Ecto neural progenitor cell (in vitro differentiated cells): Measurements from ENCODE around the gene SEMA3C.

ENCODE experiments used
- DNase-seq: peaks from one replicate; pipeline ENCODE4 v3.0.0-alpha.2; 2018; ENCODE audit warnings: low spot score

SEMA3C gene

GRCh38 chr7:80885757-80886156, 33.1 kb downstream of the SEMA3C start:
- DNase-seq, result no peak

- no peak for DNase-seq
Observed at GRCh38 chr7:80884511-80885195, 34.2 kb downstream of the SEMA3C start.

DNA sequence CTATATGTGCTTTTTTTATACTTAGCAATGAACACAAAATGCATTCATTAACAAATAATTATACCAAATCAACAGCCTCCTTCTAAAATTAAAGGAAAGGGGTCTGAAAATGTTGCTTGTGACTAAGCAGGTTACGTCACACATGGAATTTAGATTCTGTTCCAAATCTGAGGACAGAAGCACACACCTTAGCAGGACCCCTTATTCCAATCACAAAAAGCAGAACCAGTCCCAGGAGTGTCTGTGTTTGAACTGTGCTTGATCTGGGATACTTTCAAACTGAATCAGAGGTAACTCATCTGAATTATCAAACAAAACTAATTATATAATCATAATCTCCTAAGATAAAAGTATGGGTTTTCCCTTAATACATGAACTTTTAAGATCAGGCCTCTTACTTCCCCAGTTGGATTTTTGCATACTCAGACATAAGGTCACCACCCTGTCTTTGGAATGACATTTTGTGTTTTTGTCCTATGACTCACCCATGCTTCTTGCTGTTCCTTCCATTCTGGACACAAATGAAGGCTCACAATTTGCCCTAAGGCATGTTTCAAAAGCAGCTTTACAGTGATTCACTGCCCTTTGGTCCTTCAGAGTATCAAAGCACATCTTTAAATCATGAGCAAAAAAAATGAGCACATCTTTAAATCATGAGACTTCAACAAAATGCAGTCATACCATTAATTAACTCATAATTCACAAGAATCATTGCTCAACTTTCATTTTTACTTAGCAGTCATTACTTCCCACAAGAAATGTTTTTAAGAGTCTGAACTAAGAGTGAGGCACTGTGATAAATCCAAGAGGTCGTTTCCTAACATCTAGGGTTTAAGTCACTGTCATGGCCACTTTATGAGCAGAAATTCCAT, 35.5 kb downstream of the SEMA3C start:
- no peak for DNase-seq

GRCh38 chr7:80882213-80882801, 36.5 kb downstream of the SEMA3C start:
- no peak for DNase-seq

- no peak for DNase-seq
Observed at GRCh38 chr7:80881351-80881900, 37.4 kb downstream of the SEMA3C start.

- DNase-seq, result no peak
Observed at GRCh38 chr7:80879849-80880248, 39.0 kb downstream of the SEMA3C start.

DNA sequence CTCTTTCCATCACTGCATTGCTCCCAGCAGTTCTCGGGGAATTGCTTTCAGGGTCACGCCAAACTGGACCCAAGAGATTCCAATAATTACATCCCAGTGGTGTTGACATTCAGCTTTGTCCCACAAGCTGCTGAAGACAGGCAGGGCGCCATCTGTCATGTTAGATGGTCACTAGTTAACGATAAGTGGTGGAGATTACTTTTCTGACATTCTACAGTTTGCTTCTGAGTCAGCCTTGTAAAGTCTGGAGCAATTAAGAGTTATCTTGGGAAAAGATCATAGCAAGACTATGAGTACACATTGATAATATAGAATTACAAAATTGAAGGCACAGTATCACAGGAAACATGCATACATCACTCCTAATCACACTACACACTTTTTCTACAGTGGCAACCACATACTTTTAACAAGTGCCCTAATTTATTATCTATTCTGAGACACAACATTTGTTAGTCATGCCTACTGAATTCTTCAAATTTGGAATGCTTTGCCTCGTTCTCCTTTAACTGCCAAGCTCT, 41.9 kb downstream of the SEMA3C start:
- DNase-seq, result no peak

- no peak for DNase-seq
Observed at GRCh38 chr7:80875537-80876120, 43.2 kb downstream of the SEMA3C start.

DNA sequence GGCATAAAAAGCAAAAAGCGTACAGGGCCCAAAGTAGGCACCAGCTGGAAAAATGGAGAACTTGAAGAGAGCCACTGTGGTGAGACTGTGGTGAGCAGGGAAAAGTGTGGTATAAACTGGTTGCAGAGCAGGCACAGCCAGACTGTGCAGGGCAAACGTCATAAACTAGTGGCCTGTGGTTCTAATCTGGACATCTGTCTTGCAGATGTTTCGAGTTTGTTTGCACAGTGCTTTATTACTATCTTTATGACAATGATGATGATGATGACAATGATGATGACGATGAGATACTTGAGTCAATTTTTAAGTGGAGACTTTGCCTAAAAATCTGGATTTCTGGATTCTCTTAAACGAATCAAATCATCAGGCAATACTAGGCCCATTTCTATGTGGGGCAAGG, 45.7 kb downstream of the SEMA3C start:
- no peak for DNase-seq

- DNase-seq, result no peak
Observed at GRCh38 chr7:80871228-80871627, 47.6 kb downstream of the SEMA3C start.

- DNase-seq, result no peak
Observed at GRCh38 chr7:80870813-80871212, 48.0 kb downstream of the SEMA3C start.

DNA sequence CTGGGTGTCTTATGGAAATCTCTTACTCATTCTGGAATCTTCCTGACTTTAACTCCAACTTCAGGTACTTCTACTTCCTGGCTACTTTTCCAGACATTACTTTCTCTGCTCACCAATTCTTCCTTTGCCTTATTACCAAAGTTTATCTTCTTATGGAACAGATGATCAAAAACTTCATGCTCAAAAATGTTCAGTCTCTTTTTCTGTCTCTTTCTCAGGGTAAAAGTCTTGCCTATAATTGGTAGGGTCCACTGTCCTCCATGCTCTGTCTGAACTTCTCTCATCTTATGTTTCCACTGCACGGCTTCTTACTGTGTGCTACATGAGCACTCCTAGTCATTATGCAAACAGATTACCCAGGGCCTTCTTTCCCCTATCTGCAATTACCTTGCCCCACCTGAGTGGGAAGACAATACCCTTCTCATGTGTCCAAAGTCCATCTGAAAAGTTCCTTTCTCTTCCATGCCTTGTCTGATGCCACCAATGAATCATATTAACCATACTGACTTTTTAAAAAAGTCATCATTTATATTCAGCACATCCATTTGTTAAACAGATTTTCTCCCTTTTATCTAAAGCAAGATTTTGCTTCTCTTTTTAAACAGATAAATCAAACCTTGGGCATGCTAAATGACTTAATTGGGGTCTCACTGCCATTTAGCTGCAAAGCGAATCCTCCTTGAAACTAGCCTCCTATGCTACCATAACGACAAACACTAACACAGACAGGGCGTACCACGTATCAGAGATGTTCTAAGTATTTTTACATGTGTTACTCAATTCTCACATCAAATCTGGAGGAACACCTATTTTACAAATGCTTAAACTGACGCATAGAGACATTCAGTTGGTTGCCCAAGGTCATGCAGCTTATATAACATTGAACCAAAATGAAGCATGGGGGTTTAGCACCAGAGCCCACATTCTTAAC, 48.8 kb downstream of the SEMA3C start:
- DNase-seq, result no peak

DNA sequence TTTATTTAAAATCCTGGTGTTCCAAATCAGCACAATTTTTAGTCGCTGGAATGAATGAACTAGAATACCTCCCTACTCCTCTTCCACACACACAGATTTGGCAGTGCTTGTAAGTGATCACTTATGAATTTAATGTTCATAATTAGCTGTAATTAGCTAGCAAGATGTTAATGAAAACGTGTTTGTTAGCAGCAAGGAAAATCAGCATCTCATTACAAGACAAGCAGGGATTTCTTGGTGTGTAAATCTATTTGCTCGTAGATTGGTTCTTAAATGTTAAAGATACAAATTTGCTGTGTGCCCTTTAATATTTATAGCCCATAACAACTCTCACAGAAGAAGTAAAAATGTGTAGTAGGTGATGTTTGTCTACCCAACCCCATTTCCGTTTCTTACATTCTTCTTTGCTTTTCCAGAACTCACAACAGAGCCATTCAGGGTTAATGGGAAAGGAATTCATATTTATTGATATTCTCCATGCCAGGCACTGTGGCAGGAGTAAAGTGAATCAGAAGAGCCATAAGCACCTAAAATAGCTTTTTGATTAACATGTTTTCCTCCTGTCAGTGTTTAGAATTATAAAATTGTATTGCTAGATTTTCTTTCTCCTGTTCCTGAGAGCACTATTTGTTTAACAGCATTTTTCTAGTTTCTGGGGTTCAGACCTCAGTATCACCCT, 49.6 kb downstream of the SEMA3C start:
- DNase-seq, result no peak

- no peak for DNase-seq
Observed at GRCh38 chr7:80868566-80868965, 50.3 kb downstream of the SEMA3C start.

GRCh38 chr7:80860554-80860953, 58.3 kb downstream of the SEMA3C start:
- no peak for DNase-seq

- DNase-seq, result no peak
Observed at GRCh38 chr7:80859272-80859970, 59.4 kb downstream of the SEMA3C start.

- DNase-seq, result no peak
Observed at GRCh38 chr7:80858141-80858903, 60.5 kb downstream of the SEMA3C start.

GRCh38 chr7:80856769-80857168, 62.1 kb downstream of the SEMA3C start:
- no peak for DNase-seq

DNA sequence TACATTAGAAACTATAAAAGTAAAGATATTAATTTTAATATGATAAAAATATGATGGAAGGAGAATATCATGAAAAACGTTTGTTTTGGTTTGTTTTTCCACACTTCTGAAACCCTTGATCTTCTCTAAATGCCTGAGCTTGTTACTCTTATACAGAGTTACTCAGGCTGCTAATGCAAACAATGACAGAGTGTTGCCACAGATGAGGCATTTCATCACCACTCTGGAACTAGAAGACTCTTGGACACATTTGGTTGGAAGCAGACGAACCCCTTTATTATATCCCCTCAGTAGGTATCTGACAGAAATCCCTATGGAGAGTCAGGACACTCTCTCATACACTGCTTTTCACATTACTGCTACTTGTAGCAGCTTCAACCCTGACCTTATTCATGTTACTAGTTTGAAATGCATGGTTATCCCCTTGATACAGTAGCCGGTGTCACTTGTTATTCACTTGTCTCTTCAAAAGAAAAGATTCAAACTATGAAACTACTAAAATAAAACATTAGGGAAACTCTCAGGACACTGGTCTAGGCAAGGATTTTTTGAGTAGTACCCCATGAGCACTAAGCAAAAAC, 66.9 kb downstream of the SEMA3C start:
- DNase-seq, result no peak
